NB4 (cell line): ENCODE results near the gene TMTC3.
"Not testable (repeated sequence)": the region's sequence is repeated elsewhere in the genome, so short reads cannot be mapped to it uniquely, and the experiment has no call there.

Experiments used
- DNase-seq: peaks from one replicate; pipeline ENCODE4 v3.0.0; 2010; ENCODE audit warnings: low read depth
- H3K4me3 ChIP-seq: one replicate; pipeline ENCODE4 v1.5.1; 2011; ENCODE audit warnings: mild to moderate bottlenecking, low read depth, low read length, moderate library complexity
- MYC ChIP-seq: IDR thresholded peaks from 2 replicates; pipeline ENCODE4 v1.6.1; 2011; ENCODE audit warnings: low read depth, low read length
- POLR2A ChIP-seq: IDR thresholded peaks from 2 replicates; pipeline ENCODE4 v1.6.1; 2011; ENCODE audit warnings: mild to moderate bottlenecking; ENCODE audit not compliant: insufficient read length; ENCODE audit errors: extremely low read depth
- TF ChIP-seq, protein P1 (sequence below): IDR thresholded peaks from one replicate; pipeline ENCODE4 v1.5.1; 2012; ENCODE audit warnings: low read depth, low read length
- TF ChIP-seq, protein P2 (sequence below): IDR thresholded peaks from 2 replicates; pipeline ENCODE4 v1.6.1; 2011; ENCODE audit warnings: low read depth, low read length

TMTC3 gene

DNA sequence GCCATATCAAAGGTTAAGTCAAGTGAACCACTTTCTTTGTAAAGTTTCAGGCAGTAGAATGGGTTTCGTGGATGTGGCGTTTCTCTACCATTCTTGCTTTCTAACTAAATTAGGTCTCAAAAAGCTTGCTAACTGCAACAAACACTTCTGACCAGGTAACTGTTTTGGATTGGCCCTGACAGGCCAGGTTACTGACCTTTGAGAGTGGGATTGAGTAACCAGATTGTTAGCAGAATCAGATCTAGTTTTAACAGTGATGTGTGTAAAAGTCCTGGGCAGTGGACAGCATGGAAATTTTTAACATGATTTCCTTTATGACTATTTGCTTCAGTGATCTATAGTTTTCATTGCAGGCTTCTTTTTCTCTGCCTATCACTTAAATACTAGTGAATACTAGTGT is 57.9 kb downstream of the TMTC3 start:
- TF ChIP-seq, protein P1, sequence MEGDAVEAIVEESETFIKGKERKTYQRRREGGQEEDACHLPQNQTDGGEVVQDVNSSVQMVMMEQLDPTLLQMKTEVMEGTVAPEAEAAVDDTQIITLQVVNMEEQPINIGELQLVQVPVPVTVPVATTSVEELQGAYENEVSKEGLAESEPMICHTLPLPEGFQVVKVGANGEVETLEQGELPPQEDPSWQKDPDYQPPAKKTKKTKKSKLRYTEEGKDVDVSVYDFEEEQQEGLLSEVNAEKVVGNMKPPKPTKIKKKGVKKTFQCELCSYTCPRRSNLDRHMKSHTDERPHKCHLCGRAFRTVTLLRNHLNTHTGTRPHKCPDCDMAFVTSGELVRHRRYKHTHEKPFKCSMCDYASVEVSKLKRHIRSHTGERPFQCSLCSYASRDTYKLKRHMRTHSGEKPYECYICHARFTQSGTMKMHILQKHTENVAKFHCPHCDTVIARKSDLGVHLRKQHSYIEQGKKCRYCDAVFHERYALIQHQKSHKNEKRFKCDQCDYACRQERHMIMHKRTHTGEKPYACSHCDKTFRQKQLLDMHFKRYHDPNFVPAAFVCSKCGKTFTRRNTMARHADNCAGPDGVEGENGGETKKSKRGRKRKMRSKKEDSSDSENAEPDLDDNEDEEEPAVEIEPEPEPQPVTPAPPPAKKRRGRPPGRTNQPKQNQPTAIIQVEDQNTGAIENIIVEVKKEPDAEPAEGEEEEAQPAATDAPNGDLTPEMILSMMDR = no peak
- TF ChIP-seq, protein P2, sequence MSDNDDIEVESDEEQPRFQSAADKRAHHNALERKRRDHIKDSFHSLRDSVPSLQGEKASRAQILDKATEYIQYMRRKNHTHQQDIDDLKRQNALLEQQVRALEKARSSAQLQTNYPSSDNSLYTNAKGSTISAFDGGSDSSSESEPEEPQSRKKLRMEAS = no peak
- TF ChIP-seq MYC (no peak), POLR2A (no peak)
- no peak overlapping the region for H3K4me3 ChIP-seq
- no peak for DNase-seq

DNA sequence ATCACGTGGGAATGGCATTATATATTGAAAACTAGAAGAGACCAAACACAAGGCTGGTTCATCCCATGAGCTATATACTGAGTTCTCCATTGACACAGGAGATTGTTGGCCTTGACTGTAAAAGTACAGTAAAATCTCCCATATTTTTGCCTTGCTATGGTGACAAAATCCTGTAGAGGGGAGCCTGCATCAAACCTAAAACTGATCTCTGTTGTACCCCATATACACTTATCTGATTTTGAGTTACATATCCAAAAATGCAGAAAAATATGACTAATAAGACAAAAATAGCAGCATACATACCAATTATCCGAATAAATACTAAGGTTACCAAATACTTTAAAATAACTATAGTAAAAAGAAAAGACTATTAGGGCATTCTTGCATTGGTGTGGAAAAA is 60.4 kb downstream of the TMTC3 start:
- DNase-seq = no peak
- TF ChIP-seq, protein P2 = no peak
- no peak for TF ChIP-seq MYC
- TF ChIP-seq POLR2A = no peak
- TF ChIP-seq, protein P1 = no peak
- no peak overlapping the region for H3K4me3 ChIP-seq

DNA sequence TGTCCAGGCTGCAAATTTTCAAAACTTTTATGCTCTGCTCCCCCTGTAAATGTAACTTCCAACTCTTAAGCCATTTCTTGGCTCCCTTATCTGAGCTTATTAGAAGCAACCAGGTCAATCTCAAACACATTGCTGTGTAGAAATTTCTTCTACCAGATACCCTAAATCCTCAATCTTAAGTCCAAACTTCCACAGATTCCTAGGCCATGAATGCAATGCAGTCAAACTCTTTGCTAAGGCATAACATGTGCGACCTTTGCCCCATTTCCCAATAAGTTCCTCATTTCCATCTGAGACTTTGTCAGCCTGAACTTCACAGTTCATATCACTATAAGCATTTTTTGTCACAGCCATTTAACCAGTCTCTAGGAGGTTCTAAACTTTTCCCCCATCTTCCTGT is 64.5 kb downstream of the TMTC3 start:
- DNase-seq = peak; percentile 73
- no peak overlapping the region for H3K4me3 ChIP-seq
- TF ChIP-seq, protein P1 = no peak
- TF ChIP-seq, protein P2 = no peak
- TF ChIP-seq POLR2A (no peak), MYC (no peak)

DNA sequence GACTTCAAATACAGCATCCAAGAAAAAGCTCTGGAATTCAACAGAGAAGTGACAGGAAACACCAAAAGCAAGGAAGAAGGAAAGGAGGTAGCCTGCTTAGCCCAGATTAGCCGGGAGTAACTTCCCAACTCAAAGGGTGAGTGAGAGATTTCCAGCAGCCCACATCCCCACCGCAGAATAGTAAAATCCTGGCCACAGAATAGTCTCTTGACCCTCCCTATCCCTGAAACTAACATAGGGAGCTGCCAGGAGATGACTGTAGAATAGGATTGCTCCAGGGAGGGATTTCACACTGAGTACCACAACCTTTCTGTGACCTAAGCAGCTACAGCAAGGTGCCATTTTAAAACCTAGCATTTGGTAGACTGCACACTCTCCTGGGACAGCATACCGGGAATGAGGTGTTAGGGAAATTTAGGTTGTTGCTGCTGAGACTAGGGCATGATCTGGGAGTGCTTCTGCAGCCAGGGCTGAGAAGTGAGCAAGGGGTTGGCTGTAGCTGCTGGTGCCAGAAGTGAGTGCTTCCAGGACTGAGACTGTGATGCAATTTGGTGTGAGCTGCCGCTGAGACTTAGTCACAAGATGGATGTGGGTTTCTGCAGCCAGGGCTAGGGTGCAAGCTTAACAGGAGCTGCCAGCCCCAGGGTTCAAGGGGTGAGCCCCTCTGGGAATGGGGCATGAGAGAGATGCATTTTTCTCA is 66.0 kb downstream of the TMTC3 start:
- no peak overlapping the region for H3K4me3 ChIP-seq
- DNase-seq = peak; percentile 67
- TF ChIP-seq, protein P2 = no peak
- TF ChIP-seq POLR2A (no peak), MYC (no peak)
- TF ChIP-seq, protein P1 = no peak

DNA sequence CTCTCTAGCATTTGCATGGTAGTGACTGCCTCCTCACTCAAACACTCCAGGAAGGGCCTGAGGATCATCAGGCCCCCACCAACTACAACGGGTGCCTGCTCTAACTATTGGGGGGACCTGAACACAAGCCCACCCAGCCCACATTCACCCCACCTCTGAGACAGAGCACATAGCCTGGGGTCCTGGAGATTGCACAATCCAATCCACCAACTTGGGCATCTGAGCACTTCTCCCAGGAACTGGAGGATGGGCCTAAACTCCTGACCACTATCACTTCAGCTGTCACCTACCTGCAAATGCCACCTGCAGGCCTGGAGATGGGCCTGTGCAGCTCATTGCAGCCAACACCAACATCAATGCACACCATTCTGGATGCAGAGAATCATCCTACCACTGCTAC is 66.6 kb downstream of the TMTC3 start:
- no peak for TF ChIP-seq MYC
- no peak for TF ChIP-seq POLR2A
- TF ChIP-seq, protein P2 = no peak
- TF ChIP-seq, protein P1 = no peak
- no peak for DNase-seq
- no peak overlapping the region for H3K4me3 ChIP-seq

DNA sequence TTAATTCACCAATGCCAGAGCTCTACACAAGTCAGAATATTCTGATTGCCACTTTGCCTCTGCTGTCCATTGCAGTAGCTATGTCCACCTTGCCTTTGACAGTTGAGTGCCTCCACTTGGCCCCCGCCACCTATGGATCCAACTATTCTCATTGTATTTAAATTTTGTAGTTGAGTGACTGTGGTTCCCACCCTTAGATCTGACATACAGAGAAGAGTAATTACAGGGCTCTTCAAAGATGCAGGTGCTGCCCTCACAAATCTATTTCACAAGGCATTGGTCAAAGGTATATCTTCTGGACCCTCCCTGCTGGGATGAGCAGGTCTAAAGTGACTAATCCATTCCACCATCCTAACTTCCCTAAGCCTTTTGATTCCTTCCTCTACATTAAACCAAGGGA is 68.2 kb downstream of the TMTC3 start:
- not testable (repeated sequence) for H3K4me3 ChIP-seq, DNase-seq
